ENCODE measurements around the gene SLC26A1.

Gene SLC26A1

DNA sequence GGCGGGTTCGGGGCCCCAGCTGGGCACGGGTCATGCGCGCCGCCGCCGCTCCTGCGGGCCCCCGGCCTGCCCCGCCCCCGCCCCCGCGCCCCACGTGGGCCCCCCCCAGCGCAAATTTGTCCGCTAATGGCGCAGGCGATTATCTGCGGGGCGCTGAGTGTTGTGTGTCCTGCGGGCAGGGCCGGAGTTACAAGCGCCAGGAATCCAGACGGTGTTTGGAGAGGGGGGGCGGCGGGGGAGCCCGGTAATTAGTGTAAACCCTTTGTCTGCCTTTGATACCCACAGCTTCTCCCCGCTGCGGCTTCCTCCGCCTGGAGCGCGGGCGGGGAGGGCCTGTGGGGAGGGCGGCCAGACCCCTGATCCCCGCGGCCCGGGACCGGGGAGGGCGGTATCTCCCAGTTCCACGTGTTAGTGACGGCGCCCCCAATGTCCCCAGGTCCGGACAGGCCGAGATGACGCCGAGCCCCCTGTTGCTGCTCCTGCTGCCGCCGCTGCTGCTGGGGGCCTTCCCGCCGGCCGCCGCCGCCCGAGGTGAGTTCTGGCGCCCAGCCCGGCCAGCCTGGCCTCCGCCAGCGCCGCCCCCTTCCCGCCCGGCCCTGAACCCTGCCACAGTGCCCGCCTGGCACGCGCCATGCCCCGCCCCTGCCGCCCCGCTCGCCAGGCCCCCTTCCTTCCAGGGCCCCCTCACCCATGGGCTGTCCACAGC is 19.0 kb upstream of the SLC26A1 start:
- peak; percentile 74 for DNase-seq

DNA sequence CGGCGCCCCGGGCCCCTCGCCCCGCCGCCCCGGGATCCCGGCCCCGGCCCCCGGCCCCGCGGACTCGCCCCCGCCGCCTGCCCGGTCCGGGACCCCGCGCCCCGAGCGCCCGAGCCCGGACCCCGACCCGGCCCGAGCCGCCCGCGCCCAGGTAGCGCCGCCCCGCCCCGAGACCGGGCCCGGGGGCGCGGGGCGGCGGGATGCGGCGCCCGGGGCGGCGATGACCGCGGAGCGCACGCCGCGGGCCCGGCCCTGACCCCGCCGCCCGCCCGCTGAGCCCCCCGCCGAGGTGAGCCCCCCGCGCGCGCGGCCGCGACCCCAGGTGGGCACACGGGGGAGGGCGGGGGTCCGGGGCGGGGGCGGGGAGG is 18.4 kb upstream of the SLC26A1 start:
- DNase-seq: no peak

DNA sequence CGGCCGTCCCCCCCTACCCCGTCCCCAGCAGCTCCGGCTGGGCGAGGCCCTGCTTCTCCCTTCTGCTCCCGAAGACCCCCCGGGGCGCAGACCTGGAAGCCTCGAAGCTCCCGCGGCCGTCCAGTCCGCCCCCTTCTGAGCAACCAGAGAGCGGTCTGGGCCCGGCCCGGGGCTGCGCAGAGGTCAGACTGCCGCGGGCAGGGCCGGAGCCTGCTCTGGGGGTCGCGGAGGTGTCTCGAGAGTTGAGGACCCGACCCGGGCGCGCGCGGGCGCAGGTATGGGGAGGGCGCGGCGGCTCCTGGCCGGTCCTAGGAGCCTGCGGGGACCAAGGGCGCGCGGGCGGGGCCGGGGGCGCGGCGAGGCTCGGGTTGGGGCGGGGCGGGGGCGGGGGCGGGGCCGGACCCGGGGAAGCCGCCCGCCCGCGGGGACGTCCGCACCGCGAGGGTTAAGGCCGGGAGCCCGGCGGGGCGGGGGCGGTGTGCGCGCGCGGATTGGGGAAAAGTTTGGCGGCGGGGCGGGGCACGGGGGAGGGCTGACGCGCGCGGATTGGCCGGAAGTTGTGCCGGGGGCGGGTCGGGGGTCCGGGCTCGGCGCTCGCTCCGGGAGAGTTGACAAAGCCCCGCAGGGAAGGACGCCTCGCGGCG is 17.9 kb upstream of the SLC26A1 start, which contains the start of gene FGFRL1:
FGFRL1 (plus strand) TSS at position 605 of the 644 bp plus-strand sequence. CDS start 860 bp downstream, outside the sequence.
- peak; percentile 93 for DNase-seq

DNA sequence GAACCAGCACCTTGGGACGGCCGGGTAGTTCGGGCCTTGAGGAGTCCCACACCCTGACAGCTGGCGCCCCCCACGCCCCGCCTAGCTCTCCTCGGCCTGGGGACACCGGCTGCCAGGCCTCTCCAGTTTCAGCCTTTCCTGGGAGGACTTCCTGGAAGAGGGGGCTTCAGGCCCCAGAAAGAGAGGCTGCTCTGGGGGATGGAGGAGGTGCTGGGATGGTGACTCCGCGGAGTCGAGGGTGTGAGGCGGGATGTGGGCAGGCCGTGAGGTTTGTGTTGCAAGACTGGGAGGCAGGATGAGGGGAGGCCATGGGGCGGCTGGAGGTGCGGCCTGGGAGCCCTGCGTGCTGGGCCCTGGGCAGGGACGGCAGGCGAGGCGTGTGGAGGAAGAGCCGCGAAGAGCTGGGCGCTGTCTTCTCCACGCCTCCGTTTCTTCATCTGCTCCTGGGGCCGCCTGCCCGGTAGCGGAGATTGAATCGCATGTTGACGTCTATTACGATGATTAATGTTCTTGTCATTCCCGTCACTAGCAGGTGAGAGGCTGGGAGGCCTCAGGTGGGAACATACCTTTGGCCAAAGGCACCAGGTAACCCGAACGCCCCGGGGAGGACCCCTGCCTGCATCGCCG is 17.3 kb upstream of the SLC26A1 start:
- peak; percentile 70 for DNase-seq

DNA sequence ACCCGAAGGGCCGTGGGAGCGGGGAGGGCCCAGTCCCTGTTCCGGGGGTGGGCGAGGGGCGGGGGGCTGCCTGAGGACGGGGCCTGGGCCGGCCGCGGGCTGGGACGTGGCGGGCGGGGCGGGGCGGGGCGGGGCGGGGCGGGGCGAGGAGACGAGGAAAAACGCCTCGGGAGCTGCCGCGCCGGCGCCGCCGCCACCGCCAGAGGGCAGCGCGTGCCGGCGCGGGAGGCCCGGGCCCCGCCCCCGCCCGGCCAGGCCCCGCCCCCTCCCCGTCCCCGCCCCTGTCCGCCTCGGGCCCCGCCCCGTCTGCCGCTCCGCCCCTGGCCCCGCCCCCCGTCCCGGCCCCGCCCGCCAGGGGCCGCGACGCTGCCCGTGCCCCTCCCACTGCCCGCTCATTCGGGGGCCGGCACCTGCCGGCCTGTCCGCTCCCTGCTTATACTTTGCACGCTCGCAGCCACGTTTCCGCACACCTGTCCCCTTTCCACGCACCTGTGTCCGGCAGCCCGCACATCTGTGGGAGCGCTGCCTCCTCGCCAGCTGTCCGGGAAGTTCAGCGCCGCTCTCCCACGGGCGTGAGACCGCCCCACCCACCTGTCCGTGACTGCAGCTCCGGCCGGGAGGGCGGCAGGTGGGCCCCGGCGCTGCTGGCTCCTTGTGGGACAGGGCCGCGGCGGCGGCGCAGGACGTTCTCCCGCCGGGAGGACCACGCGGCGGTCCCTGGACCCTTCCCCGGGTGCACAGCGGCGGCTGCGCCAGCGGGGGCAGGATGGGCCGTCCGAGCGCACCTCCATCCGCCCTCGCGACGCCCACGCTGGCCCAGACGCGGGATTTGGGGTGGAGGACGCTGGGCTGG is 16.6 kb upstream of the SLC26A1 start:
- DNase-seq: peak; percentile 77

DNA sequence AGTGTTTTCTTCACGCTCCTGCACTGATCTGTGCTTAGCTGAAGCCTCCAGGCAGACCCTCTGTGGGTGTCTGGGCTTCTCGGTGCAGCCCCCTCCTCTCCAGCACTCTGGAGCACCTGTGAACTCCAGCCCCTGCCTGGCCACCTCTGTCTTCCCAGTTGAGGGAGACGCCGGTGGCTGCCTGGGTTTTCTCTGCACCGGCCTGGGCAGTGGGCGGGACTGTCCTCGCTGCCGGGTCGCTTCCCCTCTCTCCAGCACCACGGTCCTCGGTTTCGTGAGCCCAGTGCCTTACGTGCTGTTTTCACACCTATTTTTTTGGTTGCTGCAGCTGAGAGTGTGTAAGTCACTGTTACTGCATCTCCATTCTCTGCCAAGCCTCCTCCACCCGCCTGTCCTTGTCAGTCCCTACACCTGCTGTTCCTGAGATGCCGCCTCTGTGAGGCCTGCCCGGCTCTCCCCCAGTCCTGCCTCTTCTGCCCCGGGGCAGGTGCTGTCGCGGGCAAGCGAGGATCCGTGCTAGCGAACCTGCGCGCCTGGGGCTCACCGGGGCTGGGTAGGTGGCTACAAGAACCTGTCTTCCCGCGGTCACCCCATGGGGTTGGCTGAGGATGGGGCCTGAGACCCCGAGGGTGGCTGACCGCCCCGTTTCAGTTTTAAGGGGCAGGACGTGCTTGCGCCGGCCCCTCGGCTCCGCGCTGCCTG is 15.8 kb upstream of the SLC26A1 start:
- peak; percentile 54 for DNase-seq

DNA sequence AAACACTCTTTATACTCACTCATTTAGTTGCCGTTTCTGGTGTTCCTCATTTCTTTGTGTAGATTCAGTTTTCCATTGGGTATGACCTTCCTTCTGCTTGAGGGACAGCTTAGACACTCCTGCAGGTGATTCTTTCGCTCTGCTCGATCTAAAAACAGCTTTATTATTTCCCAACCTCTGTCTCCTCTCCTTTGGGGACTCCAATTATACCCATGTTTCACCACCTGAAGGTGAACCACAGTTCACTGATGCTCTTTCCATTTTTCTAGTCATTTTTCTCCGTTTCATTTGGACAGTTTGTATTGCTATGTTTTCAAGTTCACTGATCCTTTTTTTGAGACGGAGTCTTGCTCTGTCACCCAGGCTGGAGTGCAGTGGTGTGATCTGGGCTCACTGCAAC is 13.7 kb upstream of the SLC26A1 start:
- no peak for DNase-seq

DNA sequence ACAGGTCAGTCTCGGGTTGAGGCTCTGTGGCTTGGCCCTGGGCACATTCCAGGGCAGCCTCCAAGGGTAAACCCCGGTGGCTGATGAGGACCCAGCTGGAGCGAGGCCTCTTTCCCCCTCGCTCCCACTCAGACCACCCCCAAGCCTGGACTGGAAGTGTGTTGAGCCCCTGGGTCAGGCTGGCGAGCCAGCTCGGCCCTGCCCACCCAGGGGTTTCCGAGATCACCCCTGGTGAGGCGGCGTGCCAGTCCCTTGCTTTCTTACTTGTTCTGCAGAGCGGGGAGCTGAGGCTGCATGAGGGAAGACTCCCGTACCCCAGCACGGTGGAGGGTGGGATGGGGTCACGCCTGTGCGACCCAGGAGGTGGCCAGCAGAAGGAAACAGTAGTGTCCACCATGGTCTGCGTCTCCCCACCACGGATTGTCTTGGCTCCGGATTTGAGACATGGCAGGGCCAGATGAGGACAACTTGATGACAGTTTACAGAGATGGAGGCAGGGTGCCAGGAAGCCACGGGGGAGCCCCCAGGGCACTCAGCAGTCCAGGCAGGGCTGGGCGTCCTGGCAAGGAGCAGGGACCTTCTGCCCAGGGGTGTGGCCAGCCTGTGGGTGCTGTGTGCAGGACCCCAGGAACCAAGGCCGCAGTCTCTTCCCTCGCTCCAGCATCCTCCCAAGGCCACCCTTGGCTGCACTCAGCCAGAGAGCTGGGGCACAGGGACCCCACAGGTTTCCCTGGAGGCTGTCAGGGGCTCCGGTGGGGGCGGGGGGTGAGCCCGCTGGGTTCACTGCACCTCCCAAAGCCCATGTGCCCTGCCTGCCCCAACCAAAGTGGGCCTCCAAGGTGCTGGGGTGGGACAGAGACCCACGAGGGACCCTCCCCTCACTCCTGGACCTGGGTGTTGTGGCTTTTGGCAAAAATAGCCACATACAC is 11.6 kb upstream of the SLC26A1 start:
- DNase-seq: no peak

DNA sequence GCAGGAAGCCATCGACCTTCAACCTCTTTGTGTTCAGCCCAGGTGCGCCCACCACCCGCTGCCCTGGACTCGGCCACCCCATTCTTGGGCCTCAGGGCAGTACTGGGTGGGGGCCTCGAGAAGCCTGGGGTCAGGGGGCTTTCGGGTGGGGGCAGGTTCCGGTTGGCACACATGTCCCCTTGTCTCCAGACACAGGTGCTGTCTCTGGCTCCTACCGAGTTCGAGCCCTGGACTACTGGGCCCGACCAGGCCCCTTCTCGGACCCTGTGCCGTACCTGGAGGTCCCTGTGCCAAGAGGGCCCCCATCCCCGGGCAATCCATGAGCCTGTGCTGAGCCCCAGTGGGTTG is 10.8 kb upstream of the SLC26A1 start:
- no peak for DNase-seq

DNA sequence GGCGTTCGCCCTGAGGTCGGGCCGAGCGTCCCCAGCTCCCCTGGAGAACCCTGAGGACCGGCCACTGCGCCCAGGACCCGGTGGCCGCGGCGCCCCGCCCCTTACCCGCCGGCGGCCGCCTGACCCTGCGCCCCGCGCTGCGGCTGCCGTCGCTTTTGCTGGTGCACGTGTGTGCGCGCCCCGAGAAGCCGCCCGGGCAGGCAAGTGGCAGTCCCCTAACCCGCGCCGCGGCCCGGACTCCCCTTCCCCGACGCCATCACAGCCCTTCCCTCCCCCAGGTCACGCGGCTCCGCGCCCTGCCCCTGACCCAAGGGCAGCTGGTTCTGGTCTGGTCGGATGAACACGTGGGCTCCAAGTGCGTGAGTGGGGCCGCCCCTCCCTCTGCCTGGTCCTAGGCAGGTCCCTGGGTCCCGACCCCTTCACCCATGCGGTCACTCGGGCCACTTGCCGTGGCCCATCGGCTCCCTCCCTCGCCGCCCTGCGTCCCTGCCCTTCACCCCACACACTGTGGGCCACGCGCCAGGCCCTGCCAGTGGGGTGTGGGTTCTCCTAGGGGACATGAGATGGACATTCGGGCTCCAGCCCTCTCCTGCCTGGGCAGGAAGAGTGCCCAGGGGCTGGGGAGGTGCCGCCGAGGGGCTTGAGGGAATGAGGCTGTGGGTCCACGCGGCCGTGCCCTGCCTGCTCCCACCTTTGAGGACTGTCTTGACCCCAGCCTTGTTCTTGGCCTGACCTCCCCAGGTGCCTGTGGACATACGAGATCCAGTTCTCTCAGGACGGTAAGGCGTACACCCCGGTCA is 10.3 kb upstream of the SLC26A1 start:
- no peak for DNase-seq

DNA sequence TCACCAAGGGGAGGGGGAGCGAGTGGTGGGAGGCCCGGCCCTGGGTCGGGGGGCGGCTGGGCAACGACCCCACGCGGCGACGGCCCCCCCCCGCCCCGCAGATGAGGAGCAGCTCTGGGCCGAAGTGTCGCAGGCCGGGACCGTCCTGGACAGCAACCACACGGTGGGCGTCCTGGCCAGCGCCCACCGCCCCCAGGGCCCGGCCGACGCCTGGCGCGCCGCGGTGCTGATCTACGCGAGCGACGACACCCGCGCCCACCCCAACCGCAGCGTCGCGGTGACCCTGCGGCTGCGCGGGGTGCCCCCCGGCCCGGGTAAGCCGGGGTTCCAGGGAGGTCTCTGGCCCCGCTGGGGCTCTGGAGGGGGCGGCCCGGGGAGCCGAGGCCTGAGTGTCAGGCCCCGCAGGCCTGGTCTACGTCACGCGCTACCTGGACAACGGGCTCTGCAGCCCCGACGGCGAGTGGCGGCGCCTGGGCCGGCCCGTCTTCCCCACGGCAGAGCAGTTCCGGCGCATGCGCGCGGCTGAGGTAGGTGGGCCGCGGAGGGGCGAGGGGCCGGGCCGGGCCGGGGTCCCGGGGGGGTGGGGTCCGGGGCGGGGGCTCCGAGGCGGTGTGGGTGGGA is 9.5 kb upstream of the SLC26A1 start:
- DNase-seq: no peak

DNA sequence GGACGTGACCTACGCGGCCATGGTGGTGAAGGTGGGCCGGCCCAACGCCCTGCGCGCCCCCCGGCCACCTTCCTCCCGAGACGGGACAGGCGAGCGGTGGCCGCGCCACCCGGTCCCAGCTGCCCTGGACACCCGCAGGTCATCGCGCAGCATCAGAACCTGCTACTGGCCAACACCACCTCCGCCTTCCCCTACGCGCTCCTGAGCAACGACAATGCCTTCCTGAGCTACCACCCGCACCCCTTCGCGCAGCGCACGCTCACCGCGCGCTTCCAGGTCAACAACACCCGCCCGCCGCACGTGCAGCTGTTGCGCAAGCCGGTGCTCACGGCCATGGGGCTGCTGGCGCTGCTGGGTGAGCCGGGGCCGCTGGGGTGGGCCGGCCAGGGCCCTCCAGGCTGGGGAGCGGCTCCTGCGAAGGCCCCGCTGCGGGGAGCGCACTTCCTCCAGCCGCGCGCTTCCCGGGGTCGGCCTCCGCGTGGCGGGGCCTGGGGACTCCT is 9.0 kb upstream of the SLC26A1 start:
- DNase-seq: peak; percentile 70

DNA sequence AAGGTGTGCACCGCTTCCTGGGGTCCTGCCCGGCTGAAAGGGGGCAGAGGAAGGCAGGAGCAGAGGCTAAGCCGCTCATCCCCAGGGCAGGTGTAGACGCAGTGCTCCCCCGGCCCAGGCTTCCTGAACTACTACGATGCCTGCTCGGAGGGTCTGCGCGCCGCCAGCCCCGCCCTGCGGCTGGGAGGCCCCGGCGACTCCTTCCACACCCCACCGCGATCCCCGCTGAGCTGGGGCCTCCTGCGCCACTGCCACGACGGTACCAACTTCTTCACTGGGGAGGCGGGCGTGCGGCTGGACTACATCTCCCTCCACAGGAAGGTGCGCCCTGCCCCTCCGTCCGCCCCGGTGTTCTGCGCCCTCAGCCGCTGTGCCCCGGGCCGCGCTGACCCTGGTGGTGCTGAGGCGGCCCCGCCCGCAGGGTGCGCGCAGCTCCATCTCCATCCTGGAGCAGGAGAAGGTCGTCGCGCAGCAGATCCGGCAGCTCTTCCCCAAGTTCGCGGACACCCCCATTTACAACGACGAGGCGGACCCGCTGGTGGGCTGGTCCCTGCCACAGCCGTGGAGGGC is 8.4 kb upstream of the SLC26A1 start:
- no peak for DNase-seq

DNA sequence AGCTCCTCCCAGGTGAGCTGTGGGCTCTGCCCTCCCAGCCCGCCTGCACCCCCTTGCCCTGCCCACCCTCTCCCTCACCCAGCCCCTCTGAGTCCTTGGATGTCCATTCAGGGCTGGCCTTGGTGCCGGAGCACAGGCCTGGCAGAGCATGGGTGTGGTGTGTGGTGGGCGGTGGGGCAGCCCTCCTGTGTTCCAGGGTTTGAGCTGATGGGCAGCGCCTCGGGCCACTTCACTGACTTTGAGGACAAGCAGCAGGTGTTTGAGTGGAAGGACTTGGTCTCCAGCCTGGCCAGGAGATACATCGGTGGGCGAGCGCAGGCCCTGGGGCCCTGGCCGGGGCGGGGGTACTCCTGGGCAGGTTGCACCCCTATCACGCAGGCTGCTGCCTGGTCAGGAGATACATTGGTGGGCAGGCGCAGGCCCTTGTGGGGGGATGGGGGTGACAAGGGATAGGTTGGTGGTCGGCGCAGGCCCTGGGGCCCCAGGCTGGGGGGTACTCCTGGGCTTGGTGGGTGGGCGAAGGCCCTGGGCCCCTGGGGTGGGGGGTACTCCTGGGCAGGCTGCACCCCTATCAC is 7.6 kb upstream of the SLC26A1 start:
- DNase-seq: no peak

DNA sequence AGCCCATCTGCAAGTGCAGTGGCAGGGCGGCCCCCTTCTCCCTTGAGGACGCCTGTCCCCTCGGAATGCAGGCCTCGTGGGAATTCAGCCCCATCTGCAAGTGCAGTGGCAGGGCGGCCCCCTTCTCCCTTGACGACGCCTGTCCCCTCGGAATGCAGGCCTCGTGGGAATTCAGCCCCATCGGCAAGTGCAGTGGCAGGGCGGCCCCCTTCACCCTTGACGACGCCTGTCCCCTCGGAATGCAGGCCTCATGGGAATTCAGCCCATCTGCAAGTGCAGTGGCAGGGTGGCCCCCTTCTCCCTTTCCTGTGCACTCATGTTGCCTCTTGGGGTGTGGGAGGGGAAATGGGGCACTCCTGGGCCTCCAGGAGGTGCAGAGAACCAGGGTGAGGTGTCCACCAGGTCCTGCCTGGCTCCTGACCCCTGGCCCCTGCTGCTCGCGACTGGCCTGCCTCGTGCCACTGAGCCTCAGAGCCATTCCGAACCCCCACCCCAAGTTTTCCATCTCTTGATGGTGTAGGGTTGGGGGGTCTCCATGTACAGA is 6.8 kb upstream of the SLC26A1 start:
- no peak for DNase-seq

DNA sequence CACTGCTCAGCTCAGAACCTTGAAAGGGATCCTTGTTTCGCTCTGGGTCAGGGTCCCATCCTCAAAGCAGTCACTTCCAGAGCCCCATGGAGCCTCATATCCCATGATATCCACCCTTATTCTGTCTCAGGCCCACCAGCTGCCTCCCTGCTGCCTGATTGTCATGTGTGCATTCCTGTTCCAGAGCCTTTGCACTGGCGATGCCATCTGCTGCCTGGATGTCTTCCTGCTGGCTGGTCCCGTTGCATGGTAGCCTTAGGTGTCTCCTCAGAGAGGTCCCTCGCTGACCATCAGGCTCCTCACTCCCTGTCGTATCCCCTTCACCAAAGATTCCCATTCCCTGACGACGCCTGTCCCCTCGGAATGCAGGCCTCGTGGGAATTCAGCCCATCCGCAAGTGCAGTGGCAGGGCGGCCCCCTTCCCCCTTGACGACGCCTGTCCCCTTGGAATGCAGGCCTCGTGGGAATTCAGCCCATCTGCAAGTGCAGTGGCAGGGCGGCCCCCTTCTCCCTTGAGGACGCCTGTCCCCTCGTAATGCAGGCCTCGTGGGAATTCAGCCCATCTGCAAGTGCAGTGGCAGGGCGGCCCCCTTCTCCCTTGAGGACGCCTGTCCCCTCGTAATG is 6.1 kb upstream of the SLC26A1 start:
- peak; percentile 65 for DNase-seq

DNA sequence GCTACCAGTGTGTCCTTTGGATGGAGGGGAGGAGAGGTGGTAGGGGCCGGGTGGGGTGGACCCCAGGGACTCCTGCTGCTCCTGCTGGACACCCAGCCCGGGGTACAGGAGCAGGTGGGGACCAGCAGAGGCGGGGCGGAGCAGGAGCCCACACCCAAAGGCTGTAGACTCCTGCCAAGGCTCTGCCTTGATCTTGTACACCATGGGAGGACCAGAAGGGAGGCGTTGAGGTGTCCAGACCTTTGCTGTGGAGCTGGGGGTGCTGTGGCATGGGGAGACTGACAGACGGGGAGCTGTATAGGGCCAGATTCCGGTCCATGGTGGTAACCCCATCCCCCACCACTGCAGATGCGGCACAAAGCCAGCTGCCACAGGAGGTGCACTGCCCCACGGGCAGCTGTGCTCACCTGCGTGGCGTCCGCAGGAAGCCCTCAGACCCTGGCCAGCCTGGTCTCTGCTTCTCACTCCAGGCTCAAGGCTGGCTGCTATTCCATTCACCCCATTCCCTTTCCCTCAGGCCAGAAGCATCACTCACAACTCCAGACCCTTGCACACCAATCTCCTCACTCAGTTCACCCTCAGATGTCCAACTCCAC is 5.0 kb upstream of the SLC26A1 start:
- DNase-seq: no peak
